ENCODE data around the gene CLDN11. TPM values are rescaled to one million over a fixed set of nuclear protein-coding genes. Genes with fewer than 3 reads are reported as not detected.

Gene CLDN11
- total RNA-seq, 2 experiments from 2014 or later: 0.32 to 0.34 TPM

- DNase-seq (ENCODE audit: low spot score): no peak
- no peak overlapping the region for H2AFZ ChIP-seq (ENCODE audit: low read length)
- H3K79me2 ChIP-seq (ENCODE audit: insufficient read depth, low read depth, low read length): no peaks in the 10 kb centered on the region
- no peaks in the 10 kb centered on the region for H4K20me1 ChIP-seq (ENCODE audit: insufficient read depth, low read length)
- TF ChIP-seq CTCF (conservative IDR thresholded peaks at IDR 0.05; ENCODE audit: low read length) (no peak), EZH2phosphoT487 (IDR thresholded peaks at IDR 0.05; ENCODE audit: borderline replicate concordance, low read depth, low read length) (no peak)
- no peaks in the 10 kb centered on the region for H3K9me3 ChIP-seq (ENCODE audit: low read length)
- intact Hi-C loops (cut with micrococcal nuclease; ENCODE audit: unreplicated experiment): no loop called here
- no peak overlapping the region for H3K27ac ChIP-seq (ENCODE audit: low read depth, low read length, poor library complexity, severe bottlenecking)
- no peak overlapping the region for H3K4me2 ChIP-seq (ENCODE audit: low read length)
- H3K36me3 ChIP-seq (ENCODE audit: insufficient read depth, low read length): no peaks in the 10 kb centered on the region
- BruUV-seq (replicated peaks): no TSS peak
- H3K4me1 ChIP-seq (ENCODE audit: insufficient read depth, low read length, poor library complexity, severe bottlenecking): no peaks in the 10 kb centered on the region
- H3K9me2 ChIP-seq (ENCODE audit: insufficient read depth, low read length): no peaks in the 10 kb centered on the region
- CTCF ChIA-PET (ENCODE audit: unreplicated experiment): no interaction called here
- H3K4me3 ChIP-seq (ENCODE audit: low read depth, low read length, poor library complexity, severe bottlenecking): no peak overlapping the region
- POLR2A ChIA-PET: no interaction called here
Measured at GRCh38 chr3:170477395-170477794, 58.7 kb downstream of the CLDN11 start.

- H4K20me1 ChIP-seq (ENCODE audit: insufficient read depth, low read length): no peaks in the 10 kb centered on the region
- no peak overlapping the region for H3K4me3 ChIP-seq (ENCODE audit: low read depth, low read length, poor library complexity, severe bottlenecking)
- no peak for DNase-seq (ENCODE audit: low spot score)
- ChIA-PET CTCF (ENCODE audit: unreplicated experiment) (no interaction called here), POLR2A (interaction anchor here (0.6 kb wide), 1 partner anchor 47 kb away, joined by 3 read pairs; no protein-coding TSS in a partner anchor)
- H3K9me3 ChIP-seq (ENCODE audit: low read length): no peaks in the 10 kb centered on the region
- TF ChIP-seq CTCF (conservative IDR thresholded peaks at IDR 0.05; ENCODE audit: low read length): no peak
- TF ChIP-seq EZH2phosphoT487 (IDR thresholded peaks at IDR 0.05; ENCODE audit: borderline replicate concordance, low read depth, low read length): no peak
- no TSS peak for BruUV-seq (replicated peaks)
- no peak overlapping the region for H3K4me2 ChIP-seq (ENCODE audit: low read length)
- H3K4me1 ChIP-seq (ENCODE audit: insufficient read depth, low read length, poor library complexity, severe bottlenecking): no peaks in the 10 kb centered on the region
- no peaks in the 10 kb centered on the region for H3K9me2 ChIP-seq (ENCODE audit: insufficient read depth, low read length)
- no peak overlapping the region for H2AFZ ChIP-seq (ENCODE audit: low read length)
- intact Hi-C loops (cut with micrococcal nuclease; ENCODE audit: unreplicated experiment): no loop called here
- H3K36me3 ChIP-seq (ENCODE audit: insufficient read depth, low read length): no peaks in the 10 kb centered on the region
- no peak overlapping the region for H3K27ac ChIP-seq (ENCODE audit: low read depth, low read length, poor library complexity, severe bottlenecking)
- no peaks in the 10 kb centered on the region for H3K79me2 ChIP-seq (ENCODE audit: insufficient read depth, low read depth, low read length)
Measured at GRCh38 chr3:170480111-170480510, 61.4 kb downstream of the CLDN11 start.

- Histone ChIP-seq H3K4me1 (ENCODE audit: insufficient read depth, low read length, poor library complexity, severe bottlenecking) (no peaks in the 10 kb centered on the region), H3K4me2 (ENCODE audit: low read length) (no peak overlapping the region), H3K36me3 (ENCODE audit: insufficient read depth, low read length) (no peaks in the 10 kb centered on the region), H3K27ac (ENCODE audit: low read depth, low read length, poor library complexity, severe bottlenecking) (no peak overlapping the region), H2AFZ (ENCODE audit: low read length) (no peak overlapping the region), H3K4me3 (ENCODE audit: low read depth, low read length, poor library complexity, severe bottlenecking) (no peak overlapping the region), H3K9me2 (ENCODE audit: insufficient read depth, low read length) (no peaks in the 10 kb centered on the region), H3K9me3 (ENCODE audit: low read length) (no peaks in the 10 kb centered on the region), H3K79me2 (ENCODE audit: insufficient read depth, low read depth, low read length) (no peaks in the 10 kb centered on the region), H4K20me1 (ENCODE audit: insufficient read depth, low read length) (no peaks in the 10 kb centered on the region)
- ChIA-PET POLR2A (interaction anchor here (1.0 kb wide), 1 partner anchor 29 kb away, joined by 3 read pairs; no protein-coding TSS in a partner anchor), CTCF (ENCODE audit: unreplicated experiment) (interaction anchor here (0.9 kb wide), 1 partner anchor 14 kb away, joined by 3 read pairs; no protein-coding TSS in a partner anchor)
- intact Hi-C loops (cut with micrococcal nuclease; ENCODE audit: unreplicated experiment): no loop called here
- DNase-seq (ENCODE audit: low spot score): no peak
- TF ChIP-seq EZH2phosphoT487 (IDR thresholded peaks at IDR 0.05; ENCODE audit: borderline replicate concordance, low read depth, low read length) (no peak), CTCF (conservative IDR thresholded peaks at IDR 0.05; ENCODE audit: low read length) (no peak)
- no TSS peak for BruUV-seq (replicated peaks)
Measured at GRCh38 chr3:170482199-170482598, 63.5 kb downstream of the CLDN11 start.

Measured in OCI-LY7 (cell line).